Skin epidermis (tissue), 12 donors: ENCODE data around the gene DAZ2.
"Not testable (repeated sequence)": the region's sequence is repeated elsewhere in the genome, so short reads cannot be mapped to it uniquely, and the experiment has no call there.

Experiments
- H3K27ac ChIP-seq, 21 experiments: fragments of 200-600 bp; sonication (generic) in 11 of 21; one replicate each; pipeline ENCODE4 v1.5.0; 2020; ENCODE audit warnings: mild to moderate bottlenecking in 3 of 21, inconsistent platforms in 2 of 21, moderate library complexity in 2 of 21
- H3K4me3 ChIP-seq, 7 experiments: fragments of 200-600 bp; sonication (generic) in 2 of 7; one replicate each; pipeline ENCODE4 v1.5.0; 2020; ENCODE audit warnings: inconsistent platforms in 2 of 7, mild to moderate bottlenecking in 2 of 7, moderate library complexity in 1 of 7

The DAZ2 gene

GRCh38 chrY:23219233-23219632 is at the start of gene DAZ2:
DAZ2 (plus strand) TSS chrY:23219533; CDS start chrY:23219741, 208 bp downstream.
- H3K27ac ChIP-seq, H3K4me3 ChIP-seq: not testable (repeated sequence)

- not testable (repeated sequence) for H3K4me3 ChIP-seq, H3K27ac ChIP-seq
Observed at GRCh38 chrY:23198908-23199307, 20.4 kb upstream of the DAZ2 start, which contains the start of gene DAZ1. DAZ1 (minus strand) TSS chrY:23199008; CDS start chrY:23198800, 208 bp downstream.

GRCh38 chrY:23207455-23207854 is 11.9 kb upstream of the DAZ2 start:
- H3K27ac ChIP-seq, H3K4me3 ChIP-seq: not testable (repeated sequence)

- H3K4me3 ChIP-seq, H3K27ac ChIP-seq: not testable (repeated sequence)
Observed at GRCh38 chrY:23209802-23210495, 9.4 kb upstream of the DAZ2 start.

GRCh38 chrY:23210681-23211080 is 8.7 kb upstream of the DAZ2 start:
- H3K4me3 ChIP-seq, result not testable (repeated sequence)

More at GRCh38 chrY:23210681-23211080, 8.7 kb upstream of the DAZ2 start:
- not testable (repeated sequence) for H3K27ac ChIP-seq
